Measurements from ENCODE around the gene PCDHGA5. TPM values are rescaled to one million over a fixed set of nuclear protein-coding genes. Genes with fewer than 3 reads are reported as not detected.
"Not testable (repeated sequence)": the region's sequence is repeated elsewhere in the genome, so short reads cannot be mapped to it uniquely, and the experiment has no call there.

PCDHGA5 gene
- total RNA-seq, 1 donor from 2014 or later, result 0.51 TPM

DNA sequence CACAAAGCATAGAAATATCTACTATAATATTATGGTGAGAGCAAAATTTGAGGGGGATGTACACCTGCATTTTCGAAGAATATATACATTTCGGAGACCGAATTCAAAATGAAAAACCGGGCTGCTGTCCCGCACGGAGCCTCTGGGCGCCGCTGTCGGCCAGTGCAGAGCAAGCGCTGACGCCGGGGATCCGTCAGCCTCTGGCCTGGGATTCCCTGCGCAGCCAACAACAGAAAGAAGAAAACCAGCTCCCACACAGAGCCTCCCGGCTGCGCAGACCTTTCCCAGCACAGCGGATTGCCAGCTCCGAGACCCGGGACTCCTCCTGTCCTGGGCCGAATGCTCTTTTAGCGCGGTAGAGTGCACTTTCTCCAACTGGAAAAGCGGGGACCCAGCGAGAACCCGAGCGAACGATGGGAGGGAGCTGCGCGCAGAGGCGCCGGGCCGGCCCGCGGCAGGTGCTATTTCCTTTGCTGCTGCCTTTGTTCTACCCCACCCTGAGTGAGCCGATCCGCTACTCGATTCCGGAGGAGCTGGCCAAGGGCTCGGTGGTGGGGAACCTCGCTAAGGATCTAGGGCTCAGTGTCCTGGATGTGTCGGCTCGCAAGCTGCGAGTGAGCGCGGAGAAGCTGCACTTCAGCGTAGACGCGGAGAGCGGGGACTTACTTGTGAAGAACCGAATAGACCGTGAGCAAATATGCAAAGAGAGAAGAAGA is 44.0 kb downstream of the PCDHGA5 start, which contains the start of gene PCDHGB6:
Gene PCDHGB6 (plus strand): TSS at position 232 of the 716 bp plus-strand sequence. CDS start 182 bp downstream, at position 414.
- H3K4me1 Mint-ChIP-seq; H3K36me3 Mint-ChIP-seq (ENCODE audit: low read depth); intact Hi-C loops (cut with micrococcal nuclease): not testable (repeated sequence)
- DNase-seq, result peak; percentile 81
- H3K9me3 Mint-ChIP-seq, result peaks cover 22% of the 10 kb centered on the region
- peak within 1 kb of the TSS; percentile 68 for H3K27ac Mint-ChIP-seq
- peak within 1 kb of the TSS; percentile 72 for H3K4me3 Mint-ChIP-seq
- peaks cover 36% of the 10 kb centered on the region for H3K27me3 Mint-ChIP-seq

GRCh38 chr5:141409598-141410306 is 45.8 kb downstream of the PCDHGA5 start:
- peaks cover 43% of the 10 kb centered on the region for H3K27me3 Mint-ChIP-seq
- intact Hi-C loops (cut with micrococcal nuclease), result loop anchor here (5.0 kb wide), 4 partner anchors 47 to 103 kb away; partner anchors contain the start of genes PCDHGA2 and PCDHGA5
- DNase-seq, result peak; percentile 51
- H3K9me3 Mint-ChIP-seq, result peaks cover 30% of the 10 kb centered on the region
- no peak overlapping the region for H3K4me3 Mint-ChIP-seq
- H3K4me1 Mint-ChIP-seq, result peaks cover 10% of the 10 kb centered on the region
- no peak overlapping the region for H3K27ac Mint-ChIP-seq
- peaks cover 3% of the 10 kb centered on the region for H3K36me3 Mint-ChIP-seq (ENCODE audit: low read depth)

GRCh38 chr5:141411575-141411974 is 47.6 kb downstream of the PCDHGA5 start:
- Mint-ChIP-seq H3K27me3 (peaks cover 51% of the 10 kb centered on the region), H3K9me3 (peaks cover 30% of the 10 kb centered on the region), H3K27ac (no peak overlapping the region), H3K36me3 (ENCODE audit: low read depth) (peaks cover 3% of the 10 kb centered on the region), H3K4me1 (peaks cover 10% of the 10 kb centered on the region), H3K4me3 (no peak overlapping the region)
- DNase-seq, result no peak
- intact Hi-C loops (cut with micrococcal nuclease), result loop anchor here (5.0 kb wide), 4 partner anchors 49 to 101 kb away; partner anchors contain the start of genes PCDHGA2 and PCDHGA5

DNA sequence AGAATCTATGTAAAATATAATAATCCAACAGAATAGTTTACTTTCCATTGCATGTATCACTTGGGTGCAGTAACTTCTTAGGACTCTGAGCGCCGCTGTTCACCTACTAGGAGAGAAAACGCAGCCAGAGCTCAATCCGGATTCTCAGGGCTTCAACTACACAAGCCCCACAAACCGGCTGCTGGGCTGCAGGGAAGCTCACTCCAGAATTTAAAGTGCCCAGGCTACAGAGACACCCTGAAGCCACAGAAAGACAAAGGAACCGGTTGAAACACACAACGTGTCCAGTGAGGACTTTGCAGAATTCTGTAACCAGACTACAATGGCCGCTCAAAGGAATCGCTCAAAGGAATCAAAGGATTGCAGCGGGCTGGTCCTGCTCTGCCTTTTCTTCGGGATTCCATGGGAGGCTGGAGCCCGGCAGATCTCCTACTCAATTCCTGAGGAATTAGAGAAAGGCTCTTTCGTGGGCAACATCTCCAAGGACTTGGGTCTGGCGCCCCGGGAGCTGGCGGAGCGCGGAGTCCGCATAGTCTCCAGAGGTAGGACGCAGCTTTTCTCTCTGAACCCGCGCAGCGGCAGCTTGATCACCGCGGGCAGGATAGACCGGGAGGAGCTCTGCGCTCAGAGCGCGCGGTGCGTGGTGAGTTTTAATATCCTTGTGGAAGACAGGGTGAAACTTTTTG is 49.0 kb downstream of the PCDHGA5 start, which contains the start of gene PCDHGA10:
Gene PCDHGA10 (plus strand): TSS at position 134 of the 686 bp plus-strand sequence. CDS start 189 bp downstream, at position 323.
- Mint-ChIP-seq H3K4me3 (peak within 1 kb of the TSS; percentile 86), H3K27ac (no peak within 1 kb of the TSS)

GRCh38 chr5:141413540-141414069 is 49.6 kb downstream of the PCDHGA5 start:
- Mint-ChIP-seq H3K4me1 (peaks cover 16% of the 10 kb centered on the region), H3K27ac (no peak overlapping the region), H3K27me3 (peaks cover 55% of the 10 kb centered on the region), H3K4me3 (peak overlapping the region; percentile 86), H3K36me3 (ENCODE audit: low read depth) (peaks cover 8% of the 10 kb centered on the region), H3K9me3 (peaks cover 32% of the 10 kb centered on the region)
- peak; percentile 58 for DNase-seq
- intact Hi-C loops (cut with micrococcal nuclease), result loop anchor here (2.0 to 5.0 kb wide), 6 partner anchors 51 to 145 kb away; partner anchors contain the start of genes PCDHGA2 and PCDHGA5

More for the DNA sequence above, 49.0 kb downstream of the PCDHGA5 start, which contains the start of gene PCDHGA10:
- peak; percentile 86 for DNase-seq
- H3K4me1 Mint-ChIP-seq, result peaks cover 12% of the 10 kb centered on the region
- peaks cover 29% of the 10 kb centered on the region for H3K9me3 Mint-ChIP-seq
- peaks cover 6% of the 10 kb centered on the region for H3K36me3 Mint-ChIP-seq (ENCODE audit: low read depth)
- peaks cover 51% of the 10 kb centered on the region for H3K27me3 Mint-ChIP-seq
- intact Hi-C loops (cut with micrococcal nuclease), result loop anchor here (2.0 to 5.0 kb wide), 6 partner anchors 51 to 146 kb away; partner anchors contain the start of genes PCDHGA2 and PCDHGA5

- not testable (repeated sequence) for H3K27ac Mint-ChIP-seq; H3K4me3 Mint-ChIP-seq; H3K36me3 Mint-ChIP-seq (ENCODE audit: low read depth)
- Mint-ChIP-seq H3K9me3 (peaks cover 29% of the 10 kb centered on the region), H3K27me3 (peaks cover 52% of the 10 kb centered on the region), H3K4me1 (peaks cover 18% of the 10 kb centered on the region)
- intact Hi-C loops (cut with micrococcal nuclease), result loop anchor here (5.0 kb wide), 4 partner anchors 52 to 98 kb away; partner anchors contain the start of genes PCDHGA2 and PCDHGA5
- DNase-seq, result peak; percentile 52
These were observed 50.7 kb downstream of the PCDHGA5 start for GRCh38 chr5:141414548-141415274.

- peak; percentile 51 for DNase-seq
- Mint-ChIP-seq H3K27me3 (peaks cover 52% of the 10 kb centered on the region), H3K9me3 (peaks cover 26% of the 10 kb centered on the region), H3K4me1 (peaks cover 18% of the 10 kb centered on the region)
- H3K27ac Mint-ChIP-seq; H3K4me3 Mint-ChIP-seq; intact Hi-C loops (cut with micrococcal nuclease); H3K36me3 Mint-ChIP-seq (ENCODE audit: low read depth): not testable (repeated sequence)
These were observed 51.3 kb downstream of the PCDHGA5 start for GRCh38 chr5:141415275-141415618.

Other genes with a start within 250 kb of the PCDHGA5 start
- gene PCDHB4, start 242.3 kb upstream of the PCDHGA5 start, total RNA-seq, result not detected in 2 replicates
- not detected in 2 replicates for gene PCDHB5, start 229.0 kb upstream of the PCDHGA5 start, total RNA-seq
- not detected in 2 replicates for gene PCDHB6, start 214.1 kb upstream of the PCDHGA5 start, total RNA-seq
- gene PCDHB7, start 191.5 kb upstream of the PCDHGA5 start, total RNA-seq, result not detected in 2 replicates
- not detected in 2 replicates for gene PCDHB8, start 186.4 kb upstream of the PCDHGA5 start, total RNA-seq
- gene PCDHB16, start 181.8 kb upstream of the PCDHGA5 start, total RNA-seq, result not detected in 2 replicates
- not detected in 2 replicates for gene PCDHB9, start 177.0 kb upstream of the PCDHGA5 start, total RNA-seq
- not detected in 2 replicates for gene PCDHB10, start 171.8 kb upstream of the PCDHGA5 start, total RNA-seq
- not detected in 2 replicates for gene PCDHB11, start 164.5 kb upstream of the PCDHGA5 start, total RNA-seq
- not detected in 2 replicates for gene PCDHB12, start 155.4 kb upstream of the PCDHGA5 start, total RNA-seq
- gene PCDHB13, start 150.2 kb upstream of the PCDHGA5 start, total RNA-seq, result 0.05 TPM in 1 of 2 replicates, not detected in the other
- not detected in 2 replicates for gene PCDHB14, start 140.8 kb upstream of the PCDHGA5 start, total RNA-seq
- not detected in 2 replicates for gene PCDHB15, start 118.8 kb upstream of the PCDHGA5 start, total RNA-seq
- 0.14 and 0.23 TPM in 2 replicates for gene SLC25A2, start 60.1 kb upstream of the PCDHGA5 start, total RNA-seq
- 71.5 and 75.0 TPM in 2 replicates for gene TAF7, start 43.4 kb upstream of the PCDHGA5 start, total RNA-seq
- 0.07 and 0.09 TPM in 2 replicates for gene PCDHGA1, start 33.6 kb upstream of the PCDHGA5 start, total RNA-seq
- gene PCDHGA2, start 25.4 kb upstream of the PCDHGA5 start, total RNA-seq, result 0.07 and 0.12 TPM in 2 replicates
- 0.14 and 0.19 TPM in 2 replicates for gene PCDHGA3, start 20.3 kb upstream of the PCDHGA5 start, total RNA-seq
- 0.14 and 0.19 TPM in 2 replicates for gene PCDHGB1, start 14.1 kb upstream of the PCDHGA5 start, total RNA-seq
- gene PCDHGA4, start 9.1 kb upstream of the PCDHGA5 start, total RNA-seq, result 0.33 and 0.37 TPM in 2 replicates
- gene PCDHGB2, start 4.2 kb upstream of the PCDHGA5 start, total RNA-seq, result 0.63 and 0.97 TPM in 2 replicates
- 0.40 and 0.49 TPM in 2 replicates for gene PCDHGB3, start 6.1 kb downstream of the PCDHGA5 start, total RNA-seq
- 0.31 and 0.54 TPM in 2 replicates for gene PCDHGA6, start 9.7 kb downstream of the PCDHGA5 start, total RNA-seq
- 0.05 and 0.23 TPM in 2 replicates for gene PCDHGA7, start 18.6 kb downstream of the PCDHGA5 start, total RNA-seq
- 0.21 TPM in 2 replicates for gene PCDHGB4, start 23.5 kb downstream of the PCDHGA5 start, total RNA-seq
- gene PCDHGA8, start 28.5 kb downstream of the PCDHGA5 start, total RNA-seq, result 0.02 and 0.09 TPM in 2 replicates
- 0.43 and 0.47 TPM in 2 replicates for gene PCDHGB5, start 33.8 kb downstream of the PCDHGA5 start, total RNA-seq
- 0.33 and 0.44 TPM in 2 replicates for gene PCDHGA9, start 38.6 kb downstream of the PCDHGA5 start, total RNA-seq
- gene PCDHGB6, start 43.9 kb downstream of the PCDHGA5 start, total RNA-seq, result 0.09 and 0.14 TPM in 2 replicates
- 0.07 and 0.21 TPM in 2 replicates for gene PCDHGA10, start 48.8 kb downstream of the PCDHGA5 start, total RNA-seq
- 0.12 and 0.17 TPM in 2 replicates for gene PCDHGB7, start 53.5 kb downstream of the PCDHGA5 start, total RNA-seq
- gene PCDHGA11, start 56.9 kb downstream of the PCDHGA5 start, total RNA-seq, result 0.23 and 0.31 TPM in 2 replicates
- 0.12 and 0.16 TPM in 2 replicates for gene PCDHGA12, start 66.3 kb downstream of the PCDHGA5 start, total RNA-seq
- gene PCDHGC3, start 111.8 kb downstream of the PCDHGA5 start, total RNA-seq, result 0.24 and 0.58 TPM in 2 replicates
- not detected in 2 replicates for gene PCDHGC4, start 120.9 kb downstream of the PCDHGA5 start, total RNA-seq
- gene PCDHGC5, start 124.9 kb downstream of the PCDHGA5 start, total RNA-seq, result not detected in 2 replicates